T-helper 1 cell (primary cell): ENCODE results near the gene ERCC6L2.

Source experiments
- DNase-seq, 5 donors: peaks; one replicate each; pipeline ENCODE4 v3.0.0-alpha.2; 2012 to 2020

ERCC6L2 gene

DNA sequence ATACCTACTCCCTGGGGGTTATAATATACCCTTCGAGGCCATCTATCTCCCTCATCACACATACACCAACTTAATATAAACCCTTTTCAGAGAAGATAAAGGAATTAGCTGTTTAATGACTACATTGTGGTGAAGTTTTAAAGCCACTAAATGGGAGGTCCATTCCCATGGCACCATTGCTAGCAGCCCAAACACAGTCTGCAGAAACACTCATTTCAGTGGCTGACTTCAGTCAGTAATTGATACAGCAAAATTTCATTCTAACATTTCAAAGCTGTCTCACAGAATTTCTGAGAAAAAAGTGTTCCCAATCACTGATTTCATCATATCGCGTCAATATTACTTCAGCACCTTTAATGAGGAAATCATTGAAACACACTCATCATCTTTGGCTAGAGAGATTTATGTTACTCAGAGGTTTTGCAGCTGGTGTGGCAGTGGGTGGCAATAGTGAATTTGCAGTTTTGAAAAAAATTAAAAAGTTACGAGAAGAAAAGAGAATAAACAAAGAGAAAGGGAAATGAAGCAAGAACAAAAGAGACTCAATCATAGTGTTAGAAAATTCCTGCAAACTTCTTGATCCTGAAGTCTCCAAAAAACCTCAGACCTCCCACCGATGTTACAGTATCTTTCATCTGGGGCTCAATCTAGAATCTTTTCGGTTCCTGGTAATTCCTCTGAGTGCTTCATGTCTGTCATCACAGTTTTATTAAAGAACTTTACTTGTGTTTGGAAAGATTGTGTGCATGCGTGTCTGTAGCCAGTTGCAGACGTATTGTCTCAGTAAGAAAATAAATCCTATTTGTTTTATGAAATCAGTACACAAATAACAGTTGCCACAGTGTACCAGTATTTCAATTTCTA is 105.0 kb downstream of the ERCC6L2 start:
- peak in 1 of 5 donors; percentile 3 for DNase-seq

DNA sequence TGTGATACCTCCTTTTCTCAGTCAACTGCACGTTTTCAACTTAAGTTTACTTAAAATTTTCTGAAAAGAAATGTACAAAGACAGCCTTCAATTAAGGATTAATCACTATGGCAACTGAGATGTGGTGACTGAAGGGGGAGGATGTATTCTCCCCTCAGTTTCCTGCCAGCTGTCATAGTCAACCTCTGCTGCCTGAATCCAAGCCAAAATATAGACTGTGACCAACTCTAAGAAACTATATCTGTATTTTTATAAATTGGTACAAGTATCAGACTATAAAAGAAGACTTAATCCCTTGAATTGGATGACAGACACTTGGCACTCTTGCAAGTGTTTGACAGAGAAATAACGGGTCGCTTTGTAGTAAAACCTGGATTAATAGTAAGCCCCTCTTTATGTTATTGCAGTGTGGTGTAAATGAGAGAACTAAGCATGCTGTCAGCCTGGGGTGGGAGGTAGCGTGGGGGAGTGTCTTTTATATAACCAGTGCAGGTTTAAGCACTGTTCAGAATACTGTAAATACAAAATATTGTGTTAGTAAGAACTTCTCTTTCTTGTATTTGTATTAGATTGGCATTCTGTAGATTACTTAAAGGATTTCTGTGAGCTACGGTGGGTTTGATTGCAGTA is 106.4 kb downstream of the ERCC6L2 start:
- peak in 1 of 5 donors; percentile 1 for DNase-seq

DNA sequence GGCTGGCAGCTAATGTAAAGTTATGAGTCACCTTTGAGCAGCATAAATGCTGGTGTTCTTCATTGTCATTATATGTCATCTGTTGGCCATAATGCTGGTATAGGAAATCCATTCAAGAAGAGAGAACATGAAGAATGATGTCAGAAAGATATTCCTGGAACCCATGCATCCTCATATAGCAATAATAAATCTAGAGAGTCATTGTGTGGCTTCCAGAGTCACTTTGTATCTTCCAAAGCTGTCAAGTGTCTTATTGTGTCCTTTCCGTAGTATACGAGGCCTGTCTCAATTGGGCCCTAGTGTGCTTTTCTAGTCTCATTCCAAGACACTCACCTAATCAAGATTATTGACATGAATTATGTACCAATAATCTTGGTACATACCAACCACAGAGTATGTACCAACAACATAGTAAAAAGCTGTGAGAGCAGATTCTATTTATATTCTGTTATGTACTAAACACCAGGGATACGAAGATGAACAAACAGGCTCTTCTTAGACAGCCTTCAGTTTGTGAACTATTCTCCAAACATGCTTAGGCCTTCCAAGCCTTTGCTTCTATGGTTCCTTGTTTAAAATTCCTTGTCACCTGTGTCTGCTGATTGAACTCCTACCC is 110.1 kb downstream of the ERCC6L2 start:
- no peak for DNase-seq

DNA sequence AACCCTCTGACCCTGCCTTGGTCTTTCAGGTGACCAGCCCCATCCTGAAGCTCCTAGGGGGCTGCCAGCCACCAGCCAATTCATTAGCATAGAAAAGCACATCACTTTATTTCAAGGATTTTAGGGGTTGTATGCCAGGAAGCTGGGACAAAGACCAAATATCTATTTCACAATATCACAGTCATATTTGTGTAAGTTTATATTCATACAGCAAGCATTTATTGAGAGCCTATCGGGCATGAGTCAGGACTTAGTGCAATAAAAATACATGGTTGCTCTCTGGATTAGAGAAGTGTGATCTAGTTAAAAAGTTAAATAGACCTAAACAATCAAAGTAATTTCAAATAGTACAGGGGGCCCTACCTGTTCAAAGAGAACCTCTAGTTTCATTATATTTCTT is 113.8 kb downstream of the ERCC6L2 start:
- no peak for DNase-seq

DNA sequence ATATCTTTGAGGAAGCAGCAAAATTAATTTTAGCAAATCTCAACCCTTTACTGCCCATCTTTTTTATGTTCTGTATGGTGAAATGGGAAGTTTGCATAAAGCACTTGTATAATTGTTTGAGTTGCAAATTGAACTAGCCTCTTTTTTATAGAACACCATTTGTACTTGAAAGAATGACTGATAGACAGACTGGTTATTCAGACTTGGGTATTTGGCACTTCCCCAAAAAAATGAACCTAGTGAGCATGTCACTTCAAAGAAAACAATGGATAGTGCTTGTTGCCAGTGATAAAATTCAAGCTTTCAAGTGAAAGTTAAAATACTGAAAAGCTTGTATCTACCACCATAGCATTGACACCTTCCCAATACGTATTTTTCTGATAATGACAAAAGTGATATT is 115.8 kb downstream of the ERCC6L2 start:
- DNase-seq, result no peak

DNA sequence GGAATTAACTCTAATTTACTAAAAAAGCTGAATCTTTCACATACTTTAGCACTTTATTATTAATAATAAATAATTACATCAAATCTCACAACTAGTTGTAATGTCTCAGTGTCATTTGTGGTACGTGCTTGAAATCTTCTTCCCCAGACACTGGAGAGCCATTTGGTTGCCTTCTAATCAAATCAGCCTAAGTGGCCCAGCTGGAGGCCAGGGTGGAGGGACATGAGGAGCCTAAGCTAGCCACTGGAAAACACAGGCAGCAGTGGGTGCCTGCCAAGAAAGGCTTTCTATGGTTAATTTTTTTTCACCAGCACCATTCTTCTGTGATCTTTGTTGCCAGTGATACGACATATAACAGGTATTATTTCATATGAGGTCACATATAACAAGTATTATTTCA is 117.0 kb downstream of the ERCC6L2 start:
- no peak for DNase-seq

DNA sequence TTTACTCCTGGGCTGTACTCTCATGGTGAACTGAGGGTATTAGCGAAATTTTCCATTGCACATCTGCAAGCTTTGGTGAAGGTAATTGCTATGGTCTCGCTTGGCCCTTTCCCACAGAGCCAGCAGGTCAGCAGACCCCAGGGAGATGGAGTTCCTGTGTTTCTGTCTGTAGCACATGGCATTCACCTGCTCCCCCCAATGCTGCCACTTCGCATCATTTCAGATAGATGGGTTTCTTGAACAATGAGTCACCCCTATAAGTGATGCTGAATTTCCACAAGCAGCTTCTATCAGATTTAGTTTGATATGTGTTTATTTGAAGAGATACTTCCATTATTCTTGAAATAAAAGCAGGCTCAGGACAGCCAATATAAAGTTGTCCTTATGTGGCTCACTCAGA is 117.8 kb downstream of the ERCC6L2 start:
- no peak for DNase-seq

DNA sequence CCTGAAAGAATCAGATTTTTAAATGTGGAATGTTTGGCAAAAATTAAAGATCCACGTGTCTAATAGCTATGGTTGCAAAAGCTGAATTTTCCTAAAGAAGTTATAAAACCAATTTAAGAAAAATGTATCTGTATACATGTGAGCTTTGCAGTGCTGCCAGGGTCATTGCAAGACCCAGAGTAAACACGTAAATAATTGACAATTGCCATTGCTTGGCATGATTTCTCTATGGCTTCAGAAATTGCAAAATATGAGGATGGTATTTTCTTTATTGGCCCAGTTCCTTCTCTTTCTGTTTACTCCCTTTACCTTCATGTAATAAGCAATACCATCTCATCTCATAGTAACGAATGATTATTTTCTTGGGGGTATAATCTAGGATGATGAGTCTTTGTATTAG is 123.9 kb downstream of the ERCC6L2 start:
- no peak for DNase-seq

DNA sequence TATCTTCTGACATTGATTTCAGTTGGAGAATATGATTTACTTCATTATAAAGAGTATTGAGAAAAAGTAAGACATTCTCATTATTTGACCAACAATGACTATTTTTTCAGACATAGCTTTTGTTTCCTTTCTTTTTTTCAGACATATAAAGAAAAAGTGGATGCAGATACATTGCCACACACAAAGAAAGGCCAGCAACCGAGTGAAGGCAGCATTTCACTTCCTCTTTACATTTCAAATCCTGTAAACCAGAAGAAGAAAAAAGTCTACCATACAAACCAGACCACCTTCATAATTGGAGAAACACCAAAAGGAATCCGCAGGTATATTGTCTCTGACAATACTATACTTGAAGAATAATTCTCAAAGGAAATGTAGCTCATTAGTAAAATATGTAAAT is 128.9 kb downstream of the ERCC6L2 start:
- no peak for DNase-seq

DNA sequence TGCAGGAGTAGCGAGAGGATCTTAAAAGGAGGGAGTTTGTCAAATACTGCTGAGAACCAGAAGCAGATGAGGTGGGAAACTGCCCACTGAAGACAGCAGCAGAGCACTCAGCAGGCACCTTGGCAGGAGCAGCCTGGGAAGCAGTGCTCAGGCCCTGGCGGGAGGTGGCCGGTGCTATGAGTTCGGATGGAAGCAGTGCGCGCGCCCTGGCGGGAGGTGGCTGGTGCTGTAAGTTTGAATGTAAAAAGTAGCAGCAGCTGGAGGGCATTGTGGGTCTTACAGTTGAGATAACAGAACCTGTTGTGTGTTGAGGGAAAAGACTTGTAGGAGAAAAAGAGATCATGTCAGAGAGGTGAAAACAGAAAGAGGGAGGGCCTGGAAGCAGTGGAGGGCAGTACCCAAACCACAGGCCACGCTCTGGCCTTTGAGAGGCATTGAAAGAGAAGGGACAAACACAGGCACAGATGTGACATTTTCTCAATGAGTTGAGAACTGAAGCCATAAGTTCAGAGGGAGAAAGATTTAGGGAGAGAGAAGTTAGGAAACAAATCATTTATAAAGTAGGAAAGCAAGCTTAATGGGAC is 130.9 kb downstream of the ERCC6L2 start:
- no peak for DNase-seq

DNA sequence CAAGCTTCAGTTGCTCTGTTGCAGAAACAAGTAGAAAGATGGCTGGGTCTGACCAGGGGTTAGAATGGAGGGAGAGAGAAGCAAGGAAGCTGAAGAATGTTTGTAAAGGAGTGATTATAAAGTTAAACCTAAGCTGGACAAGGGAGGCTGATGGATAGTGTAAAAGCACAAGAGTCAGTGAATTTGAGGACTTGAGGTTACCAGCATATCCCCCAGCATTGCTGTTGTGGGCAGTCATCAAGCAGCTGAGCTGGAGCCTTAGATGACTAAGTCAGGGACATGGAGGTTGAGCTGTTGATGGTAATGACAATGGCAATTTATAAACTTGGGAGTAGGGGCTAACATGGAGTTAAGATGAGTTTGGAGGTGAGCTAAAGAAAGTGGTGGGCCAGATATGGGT is 131.5 kb downstream of the ERCC6L2 start:
- no peak for DNase-seq

DNA sequence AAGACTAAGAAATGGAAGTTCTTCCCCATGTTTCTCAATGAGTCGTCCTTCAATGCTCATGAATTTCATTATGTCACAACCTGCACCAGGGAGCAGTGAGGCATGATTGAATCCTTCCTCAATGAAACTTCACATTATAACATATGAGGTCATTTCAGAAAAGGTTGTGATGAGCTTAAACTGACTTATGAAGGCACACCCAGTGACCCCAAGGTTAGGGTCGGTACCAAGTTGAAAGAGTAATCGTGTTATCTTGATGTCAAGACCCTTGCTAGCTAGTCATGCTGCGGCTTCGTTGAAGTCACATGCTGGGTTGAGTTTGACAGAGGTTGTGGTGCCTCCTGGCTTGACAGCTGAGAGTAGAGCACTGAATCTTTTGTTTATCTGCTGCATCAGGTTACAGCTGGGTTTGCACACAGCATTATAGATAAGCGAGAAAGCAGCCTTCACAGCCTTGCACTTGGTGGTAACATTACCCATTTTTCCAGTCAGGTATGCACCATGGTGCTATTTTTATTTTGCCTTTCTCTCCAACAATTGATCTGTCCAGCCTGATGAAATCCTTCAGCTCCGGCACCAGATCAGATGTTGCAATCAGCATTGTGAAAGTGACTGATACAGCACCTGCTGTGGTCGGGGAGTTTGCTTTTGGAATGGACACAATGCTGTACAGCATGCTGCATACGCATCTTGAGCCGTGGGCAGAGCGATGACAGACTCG is 133.2 kb downstream of the ERCC6L2 start:
- no peak for DNase-seq

DNA sequence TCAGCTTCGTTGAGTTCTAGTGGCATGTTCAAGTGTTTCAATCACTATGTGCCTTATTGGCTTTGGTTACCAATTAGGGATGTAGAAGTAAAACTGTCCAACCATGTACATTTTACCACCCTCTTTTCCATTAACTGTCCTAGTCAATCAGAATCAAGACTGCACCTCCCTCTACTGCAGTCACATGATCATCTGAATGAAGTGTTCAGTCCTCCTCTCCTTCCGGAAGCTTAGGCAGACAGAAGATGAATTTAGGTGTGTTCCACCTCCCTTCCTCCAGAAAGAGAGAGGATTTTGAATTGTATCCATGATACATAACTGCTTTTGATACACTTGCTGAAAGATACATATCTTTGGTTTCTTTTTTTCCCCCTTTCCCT is 133.7 kb downstream of the ERCC6L2 start:
- DNase-seq, result no peak

DNA sequence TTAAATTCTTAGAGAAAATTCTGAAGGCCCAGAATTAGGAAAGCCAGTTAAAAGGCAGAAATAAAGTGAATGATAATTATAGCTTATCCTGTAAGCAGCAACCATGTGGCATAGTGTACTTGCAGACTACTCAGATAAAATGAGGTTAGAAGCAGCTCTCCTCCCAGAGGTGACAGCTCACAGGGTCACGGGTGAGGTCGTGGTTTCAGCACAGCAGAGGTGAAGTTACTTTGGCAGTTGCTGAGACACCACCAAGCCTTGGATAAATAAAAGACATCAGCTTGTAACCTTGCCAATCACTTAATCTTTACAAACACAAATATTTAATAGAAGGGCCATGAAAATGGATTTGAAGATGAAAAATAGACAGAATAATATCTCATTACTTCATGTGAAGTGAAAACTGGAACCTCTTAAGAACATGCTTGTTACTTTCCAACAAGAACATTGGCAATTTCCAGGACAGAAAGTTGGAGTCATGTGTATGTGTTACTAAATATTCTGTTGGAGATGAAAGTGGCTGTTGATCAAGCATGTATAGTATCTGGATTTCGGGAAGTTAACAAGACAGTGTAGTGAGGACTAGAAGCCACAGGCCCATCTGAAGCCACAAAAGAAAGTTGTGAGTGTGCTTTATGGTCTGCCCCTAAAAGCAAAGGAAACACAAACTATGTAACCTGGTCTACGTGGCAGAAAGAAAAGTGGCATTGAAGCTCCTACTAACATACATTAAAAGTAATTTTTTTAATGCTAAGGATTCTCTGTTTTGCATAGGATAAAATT is 134.4 kb downstream of the ERCC6L2 start:
- peak in 2 of 5 donors; percentile 35 to 73 for DNase-seq

DNA sequence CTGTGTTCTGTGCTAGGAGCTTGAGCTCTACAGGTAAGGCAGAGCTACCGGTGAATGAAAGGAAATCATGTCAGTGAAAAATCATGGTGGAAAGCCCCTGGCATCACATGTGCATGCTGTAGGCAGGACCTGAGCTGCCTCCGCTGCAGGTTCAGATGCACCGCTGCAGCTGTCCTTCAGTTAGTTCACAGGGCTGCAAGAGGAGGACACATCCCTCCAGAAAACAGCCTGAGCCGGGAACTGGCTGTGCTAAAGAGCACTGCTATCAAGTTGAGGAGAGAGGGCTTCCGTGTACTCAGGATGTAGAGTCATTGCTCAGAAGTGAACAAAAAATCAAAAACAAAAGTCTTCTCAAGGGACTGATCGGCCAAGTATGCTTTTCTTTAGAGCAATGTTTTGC is 138.6 kb downstream of the ERCC6L2 start:
- DNase-seq, result peak in 3 of 5 donors; percentile 28 to 86 (median 40)

DNA sequence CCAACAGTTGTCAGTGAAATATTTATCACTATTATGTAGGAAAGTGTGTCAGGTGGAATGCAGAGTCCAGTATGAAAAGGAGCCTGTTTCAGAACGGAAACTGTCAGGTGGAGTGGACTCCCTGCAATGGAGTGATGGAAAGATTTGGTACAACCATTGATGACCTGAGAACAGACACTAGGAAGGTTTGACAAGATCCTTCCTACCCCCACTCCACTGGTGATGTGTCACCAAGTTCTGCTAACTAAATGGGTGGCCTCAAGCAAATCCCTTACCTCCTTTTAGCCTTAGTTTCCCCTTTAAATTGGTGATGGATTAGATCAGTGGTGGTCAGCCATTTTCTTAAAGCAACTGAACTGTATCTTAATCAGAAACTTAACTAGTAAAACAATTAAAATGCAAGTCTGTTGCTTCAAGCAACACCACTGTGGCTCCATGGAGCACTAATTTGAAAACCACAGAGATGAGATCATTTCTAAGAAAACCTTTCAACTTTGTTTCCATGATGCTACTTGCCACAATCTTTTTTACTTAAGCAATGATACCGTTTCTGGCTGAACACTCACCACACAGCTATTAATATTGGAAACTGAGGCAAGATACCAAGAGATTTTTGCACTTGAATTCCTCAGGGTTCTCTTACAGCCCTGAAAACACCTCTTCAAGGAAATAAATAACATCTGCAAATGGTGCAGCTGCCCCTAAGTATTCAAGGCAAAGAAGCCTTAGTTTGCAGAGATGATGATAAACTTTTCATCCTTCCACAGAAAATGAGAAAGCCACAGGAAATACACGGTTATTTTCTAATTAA is 140.6 kb downstream of the ERCC6L2 start:
- DNase-seq, result peak in 1 of 5 donors; percentile 89
